Measurements from ENCODE around the gene ALS2CL.

DNA sequence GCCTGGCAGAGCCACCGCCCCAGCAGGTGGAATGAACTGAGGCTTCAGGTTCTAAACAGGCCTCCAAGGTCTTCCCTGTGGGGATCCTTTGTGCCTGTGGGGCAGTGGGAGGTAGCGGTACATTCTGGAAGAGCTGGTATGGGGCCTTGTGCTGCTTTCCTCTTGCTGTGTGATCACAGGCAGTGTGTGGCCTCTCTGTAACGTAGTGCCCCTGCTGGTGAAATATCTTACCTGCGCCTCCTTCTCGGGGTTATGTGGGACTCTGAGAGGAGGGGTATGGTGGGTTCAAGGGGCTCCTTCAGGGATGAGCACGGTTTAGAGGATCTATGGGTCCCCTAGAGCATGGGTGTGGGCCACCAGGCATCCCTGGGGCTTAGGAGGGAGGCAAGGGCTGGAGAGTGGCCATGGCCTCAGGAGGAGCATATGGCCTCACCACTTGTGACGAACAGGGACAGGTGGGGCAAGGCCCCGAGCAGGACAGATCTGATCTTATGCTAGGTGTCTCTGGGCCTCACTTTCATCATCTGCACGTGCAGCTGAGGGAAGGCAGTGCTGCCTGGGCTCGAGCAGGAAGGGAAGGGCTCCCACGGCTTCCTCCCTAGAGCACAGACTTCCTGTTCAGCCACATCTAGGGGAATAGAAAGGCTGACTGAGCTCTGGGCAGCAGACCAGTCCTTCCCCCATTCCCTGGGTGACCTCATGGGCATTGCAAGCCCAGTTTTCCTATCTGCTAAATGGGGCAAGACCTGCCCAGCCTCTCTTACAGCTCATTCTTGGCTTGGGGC is 1.9 kb upstream of the ALS2CL start:
- TF ChIP-seq POLR2A (IDR thresholded peaks at IDR 0.05): no peak
- TF ChIP-seq, protein P1, sequence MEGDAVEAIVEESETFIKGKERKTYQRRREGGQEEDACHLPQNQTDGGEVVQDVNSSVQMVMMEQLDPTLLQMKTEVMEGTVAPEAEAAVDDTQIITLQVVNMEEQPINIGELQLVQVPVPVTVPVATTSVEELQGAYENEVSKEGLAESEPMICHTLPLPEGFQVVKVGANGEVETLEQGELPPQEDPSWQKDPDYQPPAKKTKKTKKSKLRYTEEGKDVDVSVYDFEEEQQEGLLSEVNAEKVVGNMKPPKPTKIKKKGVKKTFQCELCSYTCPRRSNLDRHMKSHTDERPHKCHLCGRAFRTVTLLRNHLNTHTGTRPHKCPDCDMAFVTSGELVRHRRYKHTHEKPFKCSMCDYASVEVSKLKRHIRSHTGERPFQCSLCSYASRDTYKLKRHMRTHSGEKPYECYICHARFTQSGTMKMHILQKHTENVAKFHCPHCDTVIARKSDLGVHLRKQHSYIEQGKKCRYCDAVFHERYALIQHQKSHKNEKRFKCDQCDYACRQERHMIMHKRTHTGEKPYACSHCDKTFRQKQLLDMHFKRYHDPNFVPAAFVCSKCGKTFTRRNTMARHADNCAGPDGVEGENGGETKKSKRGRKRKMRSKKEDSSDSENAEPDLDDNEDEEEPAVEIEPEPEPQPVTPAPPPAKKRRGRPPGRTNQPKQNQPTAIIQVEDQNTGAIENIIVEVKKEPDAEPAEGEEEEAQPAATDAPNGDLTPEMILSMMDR (IDR thresholded peaks at IDR 0.05): no peak

Measured in thyroid gland (tissue), 4 donors.